D721Med (cell line): ENCODE measurements around the gene PRRG2.

Source experiments
- DNase-seq: peaks from one replicate; pipeline ENCODE4 v3.0.0; 2011; ENCODE audit warnings: low spot score; ENCODE audit not compliant: insufficient read length
- FAIRE-seq: peaks from 2 replicates; lab custom pipeline; 2011; peaks lifted over from hg19 to GRCh38; lab: Jason Lieb, UNC
- CTCF ChIP-seq: IDR thresholded peaks from 2 replicates; pipeline ENCODE4 v1.5.1; 2012; ENCODE audit warnings: mild to moderate bottlenecking, control low read depth; ENCODE audit not compliant: insufficient read depth; ENCODE audit errors: missing control alignments

Gene PRRG2

GRCh38 chr19:49552749-49553148 lies 28.4 kb upstream of the PRRG2 start:
- FAIRE-seq (no peak), DNase-seq (no peak)
- TF ChIP-seq CTCF, result no peak

GRCh38 chr19:49553451-49554271 lies 27.5 kb upstream of the PRRG2 start:
- FAIRE-seq (no peak), DNase-seq (no peak)

GRCh38 chr19:49554701-49555181 lies 26.4 kb upstream of the PRRG2 start:
- DNase-seq (no peak), FAIRE-seq (no peak)
- no peak for TF ChIP-seq CTCF

More at GRCh38 chr19:49553451-49554271, 27.5 kb upstream of the PRRG2 start:
- no peak for TF ChIP-seq CTCF

GRCh38 chr19:49555600-49556411 lies 25.3 kb upstream of the PRRG2 start:
- DNase-seq (peak; percentile 68), FAIRE-seq (no peak)
- no peak for TF ChIP-seq CTCF

GRCh38 chr19:49556412-49557398 lies 24.4 kb upstream of the PRRG2 start:
- no peak for DNase-seq
- TF ChIP-seq CTCF, result no peak

GRCh38 chr19:49557641-49558325 lies 23.3 kb upstream of the PRRG2 start:
- TF ChIP-seq CTCF, result no peak
- FAIRE-seq, result no peak
- no peak for DNase-seq

More at GRCh38 chr19:49556412-49557398, 24.4 kb upstream of the PRRG2 start:
- no peak for FAIRE-seq
